Type B pancreatic cell (in vitro differentiated cells): ENCODE results near the gene BEAN1. TPM values are rescaled to one million over a fixed set of nuclear protein-coding genes. Genes with fewer than 3 reads are reported as not detected.
A peak's percentile ranks its signal among the peaks of the same experiment; 100 is the strongest.

Experiments
- DNase-seq: peaks from one replicate; pipeline ENCODE4 v3.0.0; 2021; ENCODE audit warnings: mixed read lengths; ENCODE audit not compliant: unreplicated experiment; ENCODE audit errors: extremely low spot score
- H3K27ac Mint-ChIP-seq: 2 replicates; pipeline ENCODE4 v1.8.0; 2021; ENCODE audit warnings: mild to moderate bottlenecking, mixed read lengths
- H3K27me3 Mint-ChIP-seq: 2 replicates; pipeline ENCODE4 v1.8.0; 2021; ENCODE audit warnings: mixed read lengths
- H3K36me3 Mint-ChIP-seq: 2 replicates; pipeline ENCODE4 v1.8.0; 2021; ENCODE audit warnings: mixed read lengths
- H3K4me1 Mint-ChIP-seq: one replicate; pipeline ENCODE4 v1.8.0; 2021; ENCODE audit warnings: mixed read lengths; ENCODE audit not compliant: unreplicated experiment
- H3K4me3 Mint-ChIP-seq: 2 replicates; pipeline ENCODE4 v1.8.0; 2021; ENCODE audit warnings: mild to moderate bottlenecking, mixed read lengths
- H3K9me3 Mint-ChIP-seq: 2 replicates; pipeline ENCODE4 v1.8.0; 2021; ENCODE audit warnings: mixed read lengths
- CTCF ChIP-seq: fragments of 200-600 bp; sonication (generic); conservative IDR thresholded peaks from 2 replicates; pipeline ENCODE4 v1.5.0; 2021; ENCODE audit warnings: antibody characterized with exemption, mild to moderate bottlenecking
- total RNA-seq: library from RNA; stranded (reverse); gene quantifications from 2 replicates; pipeline ENCODE4 v1.2.1, GENCODE V29; 2021; ENCODE audit warnings: low replicate concordance

Gene BEAN1
- total RNA-seq, 1 donor from 2014 or later = 1.1 TPM

GRCh38 chr16:66486199-66486772 lies 59.2 kb downstream of the BEAN1 start:
- H3K27me3 Mint-ChIP-seq = no peaks in the 10 kb centered on the region
- peaks cover 11% of the 10 kb centered on the region for H3K4me1 Mint-ChIP-seq
- no peak overlapping the region for H3K27ac Mint-ChIP-seq
- TF ChIP-seq CTCF = no peak
- DNase-seq = peak; percentile 53
- H3K9me3 Mint-ChIP-seq = no peaks in the 10 kb centered on the region
- H3K4me3 Mint-ChIP-seq = no peak overlapping the region
- no peaks in the 10 kb centered on the region for H3K36me3 Mint-ChIP-seq

- no peak overlapping the region for H3K4me3 Mint-ChIP-seq
- peaks cover 11% of the 10 kb centered on the region for H3K4me1 Mint-ChIP-seq
- no peak for TF ChIP-seq CTCF
- peak; percentile 61 for DNase-seq
- H3K27ac Mint-ChIP-seq = no peak overlapping the region
- H3K36me3 Mint-ChIP-seq = no peaks in the 10 kb centered on the region
- no peaks in the 10 kb centered on the region for H3K9me3 Mint-ChIP-seq
- H3K27me3 Mint-ChIP-seq = no peaks in the 10 kb centered on the region
These were observed 59.9 kb downstream of the BEAN1 start for GRCh38 chr16:66486773-66487579.

GRCh38 chr16:66487580-66488275 lies 60.6 kb downstream of the BEAN1 start:
- no peaks in the 10 kb centered on the region for H3K36me3 Mint-ChIP-seq
- peak; percentile 56 for DNase-seq
- H3K4me3 Mint-ChIP-seq = no peak overlapping the region
- peaks cover 11% of the 10 kb centered on the region for H3K4me1 Mint-ChIP-seq
- no peaks in the 10 kb centered on the region for H3K27me3 Mint-ChIP-seq
- H3K9me3 Mint-ChIP-seq = no peaks in the 10 kb centered on the region
- H3K27ac Mint-ChIP-seq = peak overlapping the region; percentile 45
- no peak for TF ChIP-seq CTCF

GRCh38 chr16:66488505-66488904 lies 61.4 kb downstream of the BEAN1 start:
- H3K4me3 Mint-ChIP-seq = no peak overlapping the region
- TF ChIP-seq CTCF = no peak
- peaks cover 7% of the 10 kb centered on the region for H3K4me1 Mint-ChIP-seq
- no peaks in the 10 kb centered on the region for H3K36me3 Mint-ChIP-seq
- H3K27me3 Mint-ChIP-seq = no peaks in the 10 kb centered on the region
- H3K27ac Mint-ChIP-seq = no peak overlapping the region
- no peaks in the 10 kb centered on the region for H3K9me3 Mint-ChIP-seq
- DNase-seq = no peak

- Mint-ChIP-seq H3K27me3 (no peaks in the 10 kb centered on the region), H3K4me3 (no peak overlapping the region), H3K4me1 (no peaks in the 10 kb centered on the region), H3K9me3 (no peaks in the 10 kb centered on the region), H3K27ac (no peak overlapping the region), H3K36me3 (no peaks in the 10 kb centered on the region)
- no peak for TF ChIP-seq CTCF
- DNase-seq = no peak
These were observed 62.3 kb downstream of the BEAN1 start for GRCh38 chr16:66489385-66489784.
